ENCODE data around the gene SPAM1.
"Not testable (repeated sequence)": the region's sequence is repeated elsewhere in the genome, so short reads cannot be mapped to it uniquely, and the experiment has no call there.

Gene SPAM1

DNA sequence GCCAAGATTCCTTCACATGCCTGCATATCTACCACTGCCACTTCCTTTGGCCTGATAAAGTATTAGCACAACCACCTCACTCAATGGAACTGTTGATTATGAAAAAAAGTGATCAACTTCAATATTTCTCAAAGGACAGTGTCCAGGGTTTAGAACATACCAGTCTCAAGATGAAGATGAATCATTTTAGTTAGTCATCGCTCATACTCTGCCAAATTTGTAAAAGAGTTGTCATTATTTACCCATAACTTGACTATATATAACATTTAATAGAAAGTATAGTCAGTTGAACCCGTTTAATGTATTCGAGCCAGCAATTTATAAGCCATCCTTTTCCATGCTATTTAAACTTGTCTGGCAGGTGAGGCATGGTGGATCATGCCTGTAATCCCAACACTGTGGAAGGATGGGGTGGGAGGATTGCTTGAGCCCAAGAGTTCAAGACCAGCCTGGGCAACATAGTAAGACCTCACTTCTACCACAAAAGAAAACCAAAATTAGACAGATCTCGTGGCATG is 33.2 kb downstream of the SPAM1 start:
- no peak for DNase-seq (ENCODE audit: low spot score)

DNA sequence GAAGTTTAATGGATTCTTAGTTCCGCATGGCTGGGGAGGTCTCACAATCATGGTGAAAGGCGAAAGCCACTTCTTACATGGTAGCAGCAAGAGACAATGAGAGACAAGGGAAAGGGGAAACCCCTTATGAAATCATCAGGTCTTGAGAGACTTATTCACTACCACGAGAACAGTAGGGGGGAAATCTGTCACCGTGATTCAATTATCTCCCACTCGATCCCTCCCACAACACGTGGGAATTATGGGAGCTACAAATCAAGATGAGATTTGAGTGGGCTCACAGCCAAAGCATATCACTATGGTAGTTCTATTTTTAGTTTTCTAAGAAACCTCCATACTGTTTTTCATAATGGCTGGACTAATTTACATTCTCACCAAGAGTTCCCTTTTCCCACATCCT is 36.7 kb downstream of the SPAM1 start:
- no peak for DNase-seq (ENCODE audit: low spot score)

DNA sequence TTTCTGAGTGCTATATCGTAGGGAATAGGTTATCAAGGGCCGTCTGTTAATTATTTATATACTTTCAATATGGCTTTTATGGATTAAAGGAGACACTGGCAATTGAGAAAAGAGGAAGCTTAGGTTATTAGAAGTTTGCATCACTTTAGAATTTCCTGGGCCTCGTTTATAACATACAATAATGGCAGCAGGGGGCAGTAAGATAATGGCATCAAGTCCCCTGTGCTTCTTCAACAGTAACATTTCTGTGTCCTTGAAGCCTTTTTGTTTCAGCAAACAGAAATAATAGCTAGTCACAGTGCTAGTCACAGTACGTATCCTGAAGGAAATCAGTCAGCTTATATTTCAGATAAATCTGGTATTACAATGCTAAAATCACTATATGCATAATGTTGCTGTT is 41.9 kb downstream of the SPAM1 start:
- DNase-seq (ENCODE audit: low spot score): peak; percentile 40

DNA sequence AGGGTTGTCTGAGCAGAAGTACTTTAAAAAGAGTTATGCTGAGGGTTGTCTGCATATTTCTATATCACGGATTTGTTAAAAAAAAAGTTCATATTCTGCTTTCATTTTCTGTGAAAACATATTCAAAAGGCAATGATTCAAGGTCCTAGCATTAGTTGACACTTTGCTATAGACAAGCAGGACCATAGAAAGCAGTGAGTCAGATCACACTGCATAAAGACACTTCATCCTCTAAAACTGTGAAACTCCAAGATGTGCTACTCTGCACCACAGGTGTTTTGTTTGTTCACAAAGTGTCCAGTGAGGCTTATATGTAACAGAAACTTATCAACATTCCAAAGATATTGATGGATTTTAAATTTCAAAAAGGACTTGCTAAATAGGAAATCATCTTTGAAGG is 47.0 kb downstream of the SPAM1 start:
- no peak for DNase-seq (ENCODE audit: low spot score)

DNA sequence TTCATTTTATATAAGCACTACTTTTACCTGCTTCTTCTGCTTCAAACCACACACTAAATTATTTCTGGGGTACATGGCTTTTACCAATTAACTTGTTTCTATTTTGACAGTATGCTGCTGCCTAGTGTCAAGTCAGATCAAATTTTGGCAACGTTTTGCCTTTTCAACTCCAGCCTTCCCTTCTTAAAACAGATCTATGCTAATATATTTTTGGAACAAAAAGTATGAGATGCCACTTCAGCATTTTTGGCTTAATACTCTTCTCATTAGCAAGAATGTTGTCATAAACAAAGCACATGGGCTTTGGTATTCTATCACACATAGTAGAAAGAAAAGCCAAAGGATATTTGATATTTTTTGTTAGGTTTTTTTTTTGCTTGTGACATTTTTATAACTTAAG is 47.8 kb downstream of the SPAM1 start:
- no peak for DNase-seq (ENCODE audit: low spot score)

DNA sequence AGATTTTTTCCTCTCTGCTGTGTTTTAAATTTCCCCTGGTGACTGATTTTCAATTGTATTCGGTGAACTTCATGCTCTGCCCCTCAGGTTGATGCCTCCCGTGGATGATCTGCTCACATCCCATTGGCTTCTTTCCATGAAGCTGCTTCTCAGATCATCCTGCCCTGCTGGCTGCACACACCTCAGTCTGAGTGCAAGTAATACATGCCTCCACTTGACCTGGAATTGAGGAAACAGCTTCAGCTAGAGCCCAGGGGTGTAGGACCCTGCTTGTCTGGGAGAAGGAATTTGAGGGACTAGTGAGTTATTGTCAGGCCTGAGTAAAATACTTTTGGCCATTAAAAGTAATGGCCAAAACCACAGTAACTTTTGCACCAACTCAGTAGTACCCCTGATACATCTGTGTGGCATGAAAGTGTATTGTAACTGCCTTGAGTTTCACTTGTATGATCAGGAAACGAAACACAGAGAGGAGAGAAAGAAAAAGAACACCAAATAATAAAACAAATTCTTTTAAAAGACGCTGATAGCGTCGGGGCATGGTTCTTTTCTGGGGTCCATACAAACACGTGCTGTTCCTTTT is 49.4 kb downstream of the SPAM1 start:
- DNase-seq (ENCODE audit: low spot score): no peak

DNA sequence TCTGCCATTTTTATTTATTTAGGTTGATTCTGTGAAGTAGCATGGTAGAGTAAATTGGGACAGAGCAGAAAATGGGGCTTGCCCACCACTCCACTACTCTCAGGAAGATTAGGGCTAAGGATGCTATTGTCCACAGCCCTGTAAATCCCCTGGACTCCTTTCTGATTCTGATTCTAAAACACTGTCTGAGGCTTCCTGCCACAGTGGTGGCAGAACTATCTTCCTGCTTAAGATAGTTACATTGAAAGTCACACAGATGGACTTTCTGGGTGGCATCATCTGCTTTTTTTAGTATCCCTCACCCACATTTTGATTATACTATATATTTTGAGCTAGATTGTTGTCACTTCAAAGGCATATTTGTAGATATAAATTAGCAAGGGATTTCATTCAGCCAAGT is 50.0 kb downstream of the SPAM1 start:
- DNase-seq (ENCODE audit: low spot score): no peak

DNA sequence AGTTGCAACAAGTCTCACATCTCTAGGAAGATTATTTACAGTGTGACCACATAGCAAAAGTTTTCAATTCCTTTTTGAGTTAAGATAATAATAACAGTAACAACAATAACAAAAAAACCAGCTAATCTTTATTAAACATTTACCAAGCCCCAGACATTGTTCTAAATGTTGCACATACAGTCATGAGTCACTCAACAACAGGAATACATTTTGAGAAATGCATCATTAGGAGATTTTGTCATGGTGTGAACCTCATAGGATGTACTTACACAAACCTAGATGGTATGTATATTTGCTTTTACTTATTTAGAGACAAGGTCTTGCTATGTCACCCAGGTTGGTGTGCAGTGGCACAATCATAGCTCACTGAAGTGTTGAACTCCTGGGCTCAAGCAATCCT is 52.0 kb downstream of the SPAM1 start:
- no peak for DNase-seq (ENCODE audit: low spot score)

DNA sequence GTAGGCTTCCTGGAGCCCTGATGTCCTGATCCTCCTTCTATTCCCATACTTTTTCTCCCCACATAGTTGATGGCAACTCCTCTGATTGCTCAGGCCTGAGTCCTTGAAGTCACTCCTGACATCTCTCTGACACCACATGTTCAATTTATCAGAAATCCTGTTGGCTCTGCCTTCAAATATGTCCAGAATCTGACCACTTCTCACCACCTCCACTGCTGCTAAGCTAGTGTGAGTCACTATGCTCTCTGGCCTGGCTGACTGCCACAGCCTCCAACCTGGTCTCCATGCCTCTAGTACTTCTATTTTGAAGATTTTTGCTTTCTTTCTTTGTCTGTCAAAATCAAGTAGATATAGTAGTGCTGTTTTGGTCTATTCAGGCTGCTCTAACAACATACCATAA is 54.8 kb downstream of the SPAM1 start:
- DNase-seq (ENCODE audit: low spot score): no peak

DNA sequence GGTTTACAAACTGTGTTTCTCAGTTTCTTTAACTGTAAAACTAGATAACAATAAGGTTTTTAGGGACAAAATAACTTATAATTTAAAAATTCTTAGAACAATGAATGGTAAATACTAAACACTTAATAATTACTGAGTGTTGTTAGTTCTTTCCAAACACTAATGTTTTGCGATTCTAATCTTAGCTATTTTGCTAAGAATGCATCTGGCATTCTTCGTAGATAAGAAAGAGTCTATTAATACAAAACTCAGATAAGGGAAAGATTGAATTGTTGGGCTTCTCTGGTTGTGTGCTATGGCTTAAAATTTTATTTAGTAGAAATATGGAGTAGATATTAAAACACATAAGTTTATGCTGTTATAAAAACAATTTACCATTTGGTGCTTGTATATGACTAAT is 62.4 kb downstream of the SPAM1 start:
- no peak for DNase-seq (ENCODE audit: low spot score)

DNA sequence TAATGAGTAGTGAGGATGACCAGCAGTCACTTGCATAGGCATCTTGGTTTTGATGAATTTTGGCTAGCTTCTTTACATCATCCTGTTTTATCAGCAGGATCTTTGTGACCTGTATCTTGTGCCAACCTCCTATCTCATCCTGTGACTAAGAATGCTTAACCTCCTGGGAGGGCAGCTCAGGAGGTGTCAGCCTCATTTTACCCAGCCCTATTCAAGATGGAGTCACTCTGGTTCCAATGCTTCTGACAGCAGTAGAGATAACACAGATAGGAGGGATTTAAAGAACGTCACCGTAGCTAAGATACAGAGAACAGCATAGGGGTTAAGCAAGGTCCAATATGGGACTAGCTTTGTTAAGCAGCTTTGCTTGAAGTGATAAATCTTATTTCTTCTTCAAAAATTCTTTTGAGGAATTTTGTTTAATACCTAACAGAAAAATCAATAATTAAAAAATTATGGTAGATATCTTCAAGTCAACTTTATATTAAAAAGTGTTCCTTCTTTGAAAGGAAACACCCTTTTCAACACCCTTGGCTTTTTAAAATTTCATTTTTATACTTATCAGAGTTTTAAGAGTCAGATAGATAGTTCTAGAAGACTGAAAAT is 68.0 kb downstream of the SPAM1 start:
- no peak for DNase-seq (ENCODE audit: low spot score)

DNA sequence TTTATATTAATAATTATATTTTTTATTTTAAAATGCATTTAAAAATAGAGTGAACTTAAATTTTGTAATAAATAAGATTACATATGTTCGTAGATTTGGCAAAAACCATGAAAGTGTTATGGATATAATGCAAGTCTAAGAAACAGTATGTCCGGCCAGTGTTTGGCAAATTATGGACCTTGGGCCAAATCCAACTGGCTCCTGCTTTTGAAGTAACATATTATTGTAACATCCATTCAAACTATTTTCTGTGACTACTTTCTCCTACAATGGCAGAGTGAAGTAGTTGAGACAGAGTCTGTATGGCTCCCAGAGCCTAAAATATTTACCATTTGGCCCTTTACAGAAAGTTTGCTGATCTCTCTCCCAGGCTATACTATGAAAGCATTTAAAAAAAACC is 69.0 kb downstream of the SPAM1 start:
- DNase-seq (ENCODE audit: low spot score): no peak

DNA sequence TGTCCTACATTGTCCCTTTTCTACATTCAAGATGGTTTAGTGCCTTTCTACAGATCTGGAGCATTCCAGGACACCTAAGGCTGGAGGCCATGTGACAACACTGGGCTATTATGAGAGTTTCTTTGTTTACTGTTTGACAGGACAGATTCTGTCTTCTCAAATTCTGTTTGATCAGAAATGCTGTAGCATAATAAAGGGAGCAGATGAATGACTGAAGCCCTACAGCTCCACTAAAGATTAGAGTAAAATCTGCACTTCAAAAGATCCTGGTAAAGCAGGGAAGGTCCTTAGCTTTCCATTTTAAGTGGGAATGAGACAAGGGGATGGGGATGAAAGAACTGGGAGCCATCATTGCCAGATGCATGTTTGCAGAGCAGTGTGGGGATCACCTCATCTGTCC is 69.4 kb downstream of the SPAM1 start:
- no peak for DNase-seq (ENCODE audit: low spot score)

DNA sequence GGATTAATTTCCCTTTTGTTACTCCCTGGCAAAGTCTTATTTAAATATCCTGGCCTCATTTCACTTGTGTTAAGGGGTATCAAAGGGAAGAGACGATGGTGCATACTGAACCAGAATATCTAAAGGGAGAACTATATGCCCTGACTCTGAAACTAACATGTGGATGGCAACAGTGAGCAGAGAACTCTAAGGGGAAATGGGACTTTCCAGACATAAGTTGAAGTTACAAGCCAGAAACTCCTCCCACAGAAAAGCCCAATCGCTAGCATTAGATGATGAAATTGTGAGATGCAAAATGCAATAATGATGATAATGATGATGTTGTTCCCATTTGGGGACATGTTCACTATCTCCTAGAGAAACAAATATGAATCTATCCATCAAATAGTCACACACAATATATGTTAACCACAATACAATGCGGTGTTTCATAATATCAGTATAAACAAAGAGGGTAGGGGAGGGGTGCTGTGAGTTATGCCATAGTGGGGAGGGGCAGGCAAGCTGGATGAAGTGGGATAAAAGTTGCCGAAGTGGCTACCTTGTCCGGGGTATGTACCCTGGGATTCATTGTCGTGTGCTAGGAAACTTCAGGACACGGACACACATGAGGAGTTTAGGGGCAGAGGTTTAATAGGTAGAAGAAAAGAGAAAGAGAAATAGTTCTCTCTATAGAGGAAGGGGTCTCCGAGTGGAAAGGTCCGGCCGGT is 70.7 kb downstream of the SPAM1 start:
- DNase-seq (ENCODE audit: low spot score): no peak

DNA sequence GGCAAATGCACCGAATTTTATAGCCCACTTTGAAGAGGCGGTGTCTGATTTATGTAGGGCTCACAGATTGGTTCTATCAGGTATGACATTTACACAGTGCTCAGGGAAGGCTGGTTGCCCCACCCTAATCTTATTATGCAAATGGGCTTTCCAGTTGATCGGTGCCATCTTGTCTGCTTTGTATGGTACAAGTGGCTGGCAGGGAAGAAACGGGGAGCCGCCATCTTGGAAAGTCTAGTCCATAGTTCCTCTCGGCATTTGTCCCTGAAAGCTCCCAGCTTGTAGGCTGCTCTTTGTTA is 71.2 kb downstream of the SPAM1 start:
- DNase-seq (ENCODE audit: low spot score): no peak

DNA sequence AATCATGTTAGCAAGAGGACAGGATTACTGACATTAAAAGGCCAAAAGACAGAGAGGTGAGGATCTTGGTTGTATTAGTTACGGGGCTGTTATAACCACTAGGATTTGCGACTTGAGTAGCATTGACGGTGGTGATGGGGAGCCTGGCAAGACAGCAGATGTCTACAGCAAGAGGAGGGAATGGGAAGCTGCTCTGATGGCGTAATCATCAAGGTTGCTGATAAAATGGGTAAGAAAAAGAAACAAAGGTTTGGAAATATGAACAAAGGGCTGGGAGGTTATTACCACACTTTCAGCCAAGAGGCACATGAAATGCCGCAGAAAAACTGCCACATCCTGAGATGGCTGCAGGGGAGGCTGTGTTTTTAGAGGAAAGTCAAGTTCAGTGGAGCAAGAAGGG is 73.9 kb downstream of the SPAM1 start:
- no peak for DNase-seq (ENCODE audit: low spot score)

DNA sequence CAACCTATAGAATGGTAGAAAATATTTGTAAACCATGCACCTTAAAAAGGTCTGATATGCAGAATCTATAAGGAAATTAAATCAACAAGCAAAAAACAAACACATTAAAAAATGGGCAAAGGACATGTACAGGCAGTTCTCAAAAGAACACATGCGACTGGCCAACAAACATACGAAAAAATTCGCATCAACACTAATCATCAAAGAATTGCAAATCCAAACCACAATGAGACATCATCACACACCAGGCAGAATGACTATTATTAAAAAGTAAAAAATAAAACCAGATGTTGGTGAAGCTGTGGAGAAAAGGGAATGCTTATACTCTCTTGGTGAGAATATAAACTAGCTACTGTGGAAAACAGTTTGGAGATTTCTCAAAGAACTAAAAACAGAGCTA is 74.7 kb downstream of the SPAM1 start:
- no peak for DNase-seq (ENCODE audit: low spot score)

DNA sequence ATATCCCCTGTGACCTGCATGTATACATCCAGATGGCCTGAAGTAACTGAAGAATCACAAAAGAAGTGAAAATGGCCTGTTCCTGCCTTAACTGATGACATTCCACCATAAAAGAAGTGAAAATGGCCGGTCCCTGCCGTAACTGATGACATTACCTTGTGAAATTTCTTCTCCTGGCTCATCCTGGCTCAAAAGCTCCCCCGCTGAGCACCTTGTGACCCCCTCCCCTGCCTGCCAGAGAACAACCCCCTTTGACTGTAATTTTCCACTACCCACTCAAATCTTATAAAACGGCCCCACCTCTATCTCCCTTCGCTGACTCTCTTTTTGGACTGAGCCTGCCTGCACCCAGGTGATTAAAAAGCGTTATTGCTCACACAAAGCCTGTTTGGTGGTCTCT is 83.3 kb downstream of the SPAM1 start:
- not testable (repeated sequence) for DNase-seq (ENCODE audit: low spot score)

DNA sequence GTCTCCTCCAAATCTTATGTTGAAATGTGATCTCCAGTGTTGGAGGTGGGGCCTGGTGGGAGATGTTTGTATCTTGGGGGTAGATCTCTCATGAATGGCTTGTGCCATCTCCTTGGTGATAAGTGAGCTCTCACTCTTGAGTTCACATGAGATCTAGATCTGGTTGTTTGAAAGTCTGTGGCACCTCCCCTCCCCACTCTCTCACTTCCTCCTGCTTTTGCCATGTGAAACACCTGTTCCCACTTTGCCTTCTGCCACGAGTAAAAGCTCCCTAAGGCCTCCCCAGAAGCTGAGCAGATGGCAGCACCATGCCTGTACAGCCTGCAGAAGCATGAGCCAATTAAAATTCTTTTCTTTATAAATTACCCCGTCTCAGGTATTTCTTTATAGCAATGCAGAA is 84.3 kb downstream of the SPAM1 start:
- no peak for DNase-seq (ENCODE audit: low spot score)

Data from D341Med (cell line).